ENCODE results near the gene IGLL1. TPM values are rescaled to one million over a fixed set of nuclear protein-coding genes. Genes with fewer than 3 reads are reported as not detected.
A peak's percentile ranks its signal among the peaks of the same experiment; 100 is the strongest.
"Not testable (repeated sequence)": the region's sequence is repeated elsewhere in the genome, so short reads cannot be mapped to it uniquely, and the experiment has no call there.

IGLL1 gene
- total RNA-seq, 1 donor from 2014 or later: not detected

- DNase-seq (ENCODE audit: low read depth in 2 of 2): peak in 1 of 2 donors; percentile 58
Measured at GRCh38 chr22:23541849-23542281, 38.2 kb downstream of the IGLL1 start.

DNA sequence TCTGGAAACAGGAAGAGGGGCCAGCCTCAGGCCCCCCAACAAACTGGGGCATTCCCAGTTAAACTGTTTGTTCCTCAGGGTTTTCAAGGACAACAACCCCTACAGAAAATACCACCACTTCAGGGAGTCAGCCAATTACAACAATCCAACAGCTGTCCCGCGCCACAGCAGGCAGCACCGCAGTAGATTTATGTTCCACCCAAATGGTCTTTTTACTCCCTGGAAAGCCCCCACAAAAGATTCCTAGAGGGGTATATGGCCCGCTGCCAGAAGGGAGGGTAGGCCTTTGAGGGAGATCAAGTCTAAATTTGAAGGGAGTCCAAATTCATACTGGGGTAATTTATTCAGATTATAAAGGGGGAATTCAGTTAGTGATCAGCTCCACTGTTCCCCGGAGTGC lies 39.3 kb downstream of the IGLL1 start:
- peak in 1 of 2 donors; percentile 24 for DNase-seq (ENCODE audit: low read depth in 2 of 2)

- not testable (repeated sequence) for DNase-seq (ENCODE audit: low read depth in 2 of 2)
Measured at GRCh38 chr22:23539839-23540198, 40.3 kb downstream of the IGLL1 start.

GRCh38 chr22:23539135-23539838 lies 40.8 kb downstream of the IGLL1 start:
- DNase-seq (ENCODE audit: low read depth in 2 of 2): peak; percentile 84 to 90

GRCh38 chr22:23538696-23539030 lies 41.4 kb downstream of the IGLL1 start:
- not testable (repeated sequence) for DNase-seq (ENCODE audit: low read depth in 2 of 2)

DNA sequence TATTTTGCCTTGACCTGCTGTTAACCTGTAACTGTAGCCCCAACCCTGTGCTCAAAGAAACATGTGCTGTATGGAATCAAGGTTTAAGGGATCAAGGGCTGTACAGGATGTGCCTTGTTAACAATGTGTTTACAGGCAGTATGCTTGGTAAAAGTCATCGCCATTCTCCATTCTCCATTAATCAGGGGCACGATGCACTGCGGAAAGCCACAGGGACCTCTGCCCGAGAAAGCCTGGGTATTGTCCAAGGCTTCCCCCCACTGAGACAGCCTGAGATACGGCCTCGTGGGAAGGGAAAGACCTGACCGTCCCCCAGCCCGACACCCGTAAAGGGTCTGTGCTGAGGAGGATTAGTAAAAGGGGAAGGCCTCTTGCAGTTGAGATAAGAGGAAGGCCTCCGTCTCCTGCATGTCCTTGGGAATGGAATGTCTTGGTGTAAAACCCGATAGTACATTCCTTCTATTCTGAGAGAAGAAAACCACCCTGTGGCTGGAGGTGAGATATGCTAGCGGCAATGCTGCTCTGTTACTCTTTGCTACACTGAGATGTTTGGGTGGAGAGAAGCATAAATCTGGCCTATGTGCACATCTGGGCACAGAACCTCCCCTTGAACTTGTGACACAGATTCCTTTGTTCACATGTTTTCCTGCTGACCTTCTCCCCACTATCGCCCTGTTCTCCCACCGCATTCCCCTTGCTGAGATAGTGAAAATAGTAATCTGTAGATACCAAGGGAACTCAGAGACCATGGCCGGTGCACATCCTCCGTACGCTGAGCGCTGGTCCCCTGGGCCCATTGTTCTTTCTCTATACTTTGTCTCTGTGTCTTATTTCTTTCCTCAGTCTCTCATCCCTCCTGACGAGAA lies 42.0 kb downstream of the IGLL1 start:
- peak in 1 of 2 donors; percentile 47 for DNase-seq (ENCODE audit: low read depth in 2 of 2)

- no peak for DNase-seq (ENCODE audit: low read depth in 2 of 2)
Measured at GRCh38 chr22:23537416-23537815, 42.7 kb downstream of the IGLL1 start.

DNA sequence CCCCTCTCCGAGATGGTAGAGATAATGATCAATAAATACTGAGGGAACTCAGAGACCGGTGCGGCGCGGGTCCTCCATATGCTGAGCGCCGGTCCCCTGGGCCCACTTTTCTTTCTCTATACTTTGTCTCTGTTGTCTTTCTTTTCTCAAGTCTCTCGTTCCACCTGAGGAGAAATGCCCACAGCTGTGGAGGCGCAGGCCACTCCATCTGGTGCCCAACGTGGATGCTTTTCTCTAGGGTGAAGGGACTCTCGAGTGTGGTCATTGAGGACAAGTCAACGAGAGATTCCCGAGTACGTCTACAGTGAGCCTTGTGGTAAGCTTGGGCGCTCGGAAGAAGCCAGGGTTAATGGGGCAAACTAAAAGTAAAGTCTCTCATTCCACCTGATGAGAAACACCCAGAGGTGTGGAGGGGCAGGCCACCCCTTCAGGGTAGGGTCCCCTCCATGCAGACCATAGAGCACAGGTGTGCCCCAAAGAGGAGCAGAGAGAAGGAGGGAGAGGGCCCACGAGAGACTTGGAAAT lies 43.2 kb downstream of the IGLL1 start:
- no peak for DNase-seq (ENCODE audit: low read depth in 2 of 2)

GRCh38 chr22:23535790-23536661 lies 44.1 kb downstream of the IGLL1 start:
- not testable (repeated sequence) for DNase-seq (ENCODE audit: low read depth in 2 of 2)

DNA sequence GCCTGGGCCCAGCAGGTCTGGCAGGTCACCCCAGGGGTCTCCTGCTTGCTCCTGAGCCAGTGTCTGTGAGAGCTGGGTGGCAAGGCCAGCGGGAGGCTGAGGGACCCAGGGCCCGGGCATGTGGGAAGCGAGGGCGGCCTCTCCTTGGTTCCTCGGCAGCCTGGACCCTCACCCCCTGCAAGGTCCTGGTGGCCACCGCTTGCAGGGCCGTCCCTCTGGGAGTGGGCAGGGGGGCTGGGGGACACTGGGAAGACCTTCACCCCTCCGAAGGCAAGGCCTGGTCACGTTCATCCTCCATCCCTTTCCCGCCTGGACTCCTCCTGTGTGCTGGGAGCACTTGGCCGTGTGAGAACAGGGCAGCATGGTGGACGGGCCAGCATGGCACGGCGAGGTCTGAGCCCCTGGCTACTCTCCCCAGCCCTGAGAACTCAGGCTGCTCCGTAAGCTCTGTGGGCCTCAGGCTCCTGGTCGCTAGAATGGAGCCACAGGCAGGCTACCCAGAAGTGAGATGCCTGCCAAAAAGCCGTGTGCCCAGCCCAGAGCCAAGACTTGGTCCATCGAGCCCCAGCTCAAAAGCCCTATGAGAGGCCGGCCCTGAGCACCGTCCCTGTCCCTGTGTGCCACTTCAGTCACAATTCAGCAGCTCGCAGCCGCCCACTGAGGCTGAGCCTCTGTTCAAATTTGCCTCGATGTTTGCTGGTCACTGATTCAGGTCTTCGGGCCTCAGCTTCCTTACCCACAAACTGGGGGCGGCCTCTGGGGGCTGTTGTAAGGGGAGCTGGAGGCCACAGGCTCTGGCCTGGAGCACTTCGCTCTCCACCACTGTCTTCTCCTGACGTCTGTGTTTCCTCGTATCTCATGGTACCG lies 45.0 kb downstream of the IGLL1 start:
- no peak for DNase-seq (ENCODE audit: low read depth in 2 of 2)

- no peak for DNase-seq (ENCODE audit: low read depth in 2 of 2)
Measured at GRCh38 chr22:23534201-23534850, 45.8 kb downstream of the IGLL1 start.

- DNase-seq (ENCODE audit: low read depth in 2 of 2): no peak
Measured at GRCh38 chr22:23533771-23534191, 46.3 kb downstream of the IGLL1 start.

DNA sequence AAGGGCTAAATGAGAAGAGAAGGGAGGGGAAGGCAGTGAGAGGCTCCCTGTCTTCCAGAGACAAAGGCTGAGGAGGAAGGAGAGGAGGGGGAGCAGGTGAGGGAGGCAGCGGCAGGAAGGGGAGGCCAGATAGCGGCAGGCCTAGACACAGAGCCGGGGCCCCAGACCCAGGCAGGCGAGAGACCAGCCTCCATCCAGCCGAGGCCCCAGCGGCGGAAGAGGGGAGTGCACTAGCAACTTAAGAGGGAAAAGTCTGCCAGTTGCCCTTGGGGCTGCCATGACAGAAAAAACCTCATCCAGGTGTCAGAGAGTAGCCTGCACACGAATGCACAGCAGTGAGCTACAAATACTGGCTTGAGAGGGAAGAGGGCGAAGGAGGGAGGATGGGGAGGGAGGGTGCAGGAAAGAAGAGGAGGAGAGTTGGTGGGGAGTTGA lies 46.7 kb downstream of the IGLL1 start:
- DNase-seq (ENCODE audit: low read depth in 2 of 2): peak; percentile 22 to 31

DNA sequence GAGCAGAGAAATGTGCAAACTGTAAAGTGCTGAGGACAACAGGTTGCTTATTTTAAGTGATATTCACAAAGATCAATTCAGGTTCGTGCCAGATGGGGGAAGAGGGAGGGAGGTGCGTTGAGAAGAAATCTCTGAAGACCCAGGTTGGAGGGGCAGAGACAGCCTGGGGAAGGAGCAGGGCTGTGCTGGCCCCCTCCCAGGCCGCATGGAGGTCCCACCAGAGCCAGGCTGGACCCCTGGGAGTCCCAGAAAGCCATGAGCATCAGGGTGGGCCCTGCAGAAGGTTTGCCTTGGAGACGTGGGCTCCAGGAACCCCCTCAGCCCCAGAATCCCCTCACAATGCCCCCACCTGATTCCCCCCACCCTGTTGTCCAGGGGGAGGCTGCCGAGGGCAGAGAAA lies 47.4 kb downstream of the IGLL1 start:
- no peak for DNase-seq (ENCODE audit: low read depth in 2 of 2)

- no peak for DNase-seq (ENCODE audit: low read depth in 2 of 2)
Measured at GRCh38 chr22:23531966-23532705, 48.0 kb downstream of the IGLL1 start.

- no peak for DNase-seq (ENCODE audit: low read depth in 2 of 2)
Measured at GRCh38 chr22:23531283-23531956, 48.7 kb downstream of the IGLL1 start.

GRCh38 chr22:23530766-23531282 lies 49.3 kb downstream of the IGLL1 start:
- no peak for DNase-seq (ENCODE audit: low read depth in 2 of 2)

DNA sequence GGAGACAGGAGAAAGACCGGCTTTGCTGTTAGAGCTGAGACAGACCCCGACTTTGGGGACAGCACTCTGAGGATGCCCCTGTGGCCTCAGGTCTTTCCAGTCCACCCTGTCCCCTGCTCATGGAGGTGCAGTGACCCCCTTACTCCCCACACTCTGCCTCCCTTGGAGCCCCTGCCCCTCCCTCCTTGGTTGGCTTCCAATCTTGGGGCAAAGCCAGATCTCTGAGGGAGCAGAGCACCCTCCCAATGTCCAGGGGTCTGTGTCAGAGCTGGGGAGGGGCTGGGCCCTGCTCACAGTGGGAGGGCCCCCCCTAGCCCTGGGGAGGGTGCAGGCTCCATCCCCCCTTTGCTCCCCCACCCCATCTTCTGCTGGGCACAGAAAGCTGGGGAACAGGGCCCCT lies 50.0 kb downstream of the IGLL1 start:
- no peak for DNase-seq (ENCODE audit: low read depth in 2 of 2)
